Measurements from ENCODE around the gene USP6.
"Not testable (repeated sequence)": the region's sequence is repeated elsewhere in the genome, so short reads cannot be mapped to it uniquely, and the experiment has no call there.

USP6 gene

GRCh38 chr17:5122586-5123342 is 6.9 kb downstream of the USP6 start:
- no peak for DNase-seq

DNA sequence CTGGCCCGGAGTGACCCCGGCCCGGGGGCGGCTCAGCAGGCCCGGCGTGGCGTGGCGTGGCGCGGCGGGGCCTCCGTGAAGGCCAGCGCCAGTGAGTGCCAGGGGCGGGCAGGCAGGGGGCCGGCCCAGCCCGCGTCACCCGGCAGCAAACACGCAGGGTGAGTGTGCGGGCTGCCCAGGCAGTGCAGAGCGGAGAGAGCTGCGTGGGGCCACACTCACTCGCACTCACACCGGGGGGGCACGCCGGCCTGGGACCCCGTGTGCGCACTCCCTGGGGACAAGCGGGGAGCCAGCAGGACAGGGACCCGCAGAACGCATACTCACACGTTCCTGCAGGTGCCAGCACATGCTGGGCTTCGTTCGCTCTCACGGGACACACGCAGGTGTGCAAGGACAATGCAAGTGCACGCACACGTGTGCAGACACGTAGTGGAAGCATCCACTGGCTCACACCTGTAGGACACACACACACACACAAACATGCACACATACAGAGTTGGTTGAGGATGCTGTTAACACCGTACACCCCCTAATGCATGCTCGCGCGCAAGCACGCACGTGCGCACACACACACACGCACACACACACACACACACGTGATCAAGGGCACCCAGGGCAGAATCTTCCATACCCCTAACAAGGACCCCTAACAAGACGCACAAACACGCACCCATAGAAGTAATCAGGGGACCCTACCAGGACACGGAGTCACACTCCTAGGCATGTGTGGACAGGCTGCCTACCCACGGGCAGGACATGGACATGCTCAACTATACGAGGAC is 7.7 kb downstream of the USP6 start:
- no peak for DNase-seq

- DNase-seq = not testable (repeated sequence)
These were observed 8.4 kb downstream of the USP6 start for GRCh38 chr17:5124125-5124760.

DNA sequence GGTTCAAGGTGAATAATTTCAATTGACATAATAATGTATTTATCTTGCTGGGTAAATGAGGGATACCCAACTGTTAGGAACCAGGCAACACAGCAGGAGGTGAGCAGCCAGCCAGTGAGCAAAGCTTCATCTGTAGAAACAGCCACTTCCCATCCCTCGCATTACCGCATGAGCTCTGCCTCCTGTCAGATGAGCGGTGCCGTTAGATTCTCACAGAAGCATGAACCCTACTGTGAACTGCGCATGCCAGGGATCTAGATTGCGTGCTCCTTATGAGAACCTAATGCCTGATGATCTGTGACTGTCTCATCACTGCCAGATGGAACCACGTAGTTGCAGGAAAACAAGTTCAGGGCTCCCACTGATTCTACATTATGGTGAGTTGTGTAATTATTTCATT is 9.1 kb downstream of the USP6 start:
- not testable (repeated sequence) for DNase-seq

DNA sequence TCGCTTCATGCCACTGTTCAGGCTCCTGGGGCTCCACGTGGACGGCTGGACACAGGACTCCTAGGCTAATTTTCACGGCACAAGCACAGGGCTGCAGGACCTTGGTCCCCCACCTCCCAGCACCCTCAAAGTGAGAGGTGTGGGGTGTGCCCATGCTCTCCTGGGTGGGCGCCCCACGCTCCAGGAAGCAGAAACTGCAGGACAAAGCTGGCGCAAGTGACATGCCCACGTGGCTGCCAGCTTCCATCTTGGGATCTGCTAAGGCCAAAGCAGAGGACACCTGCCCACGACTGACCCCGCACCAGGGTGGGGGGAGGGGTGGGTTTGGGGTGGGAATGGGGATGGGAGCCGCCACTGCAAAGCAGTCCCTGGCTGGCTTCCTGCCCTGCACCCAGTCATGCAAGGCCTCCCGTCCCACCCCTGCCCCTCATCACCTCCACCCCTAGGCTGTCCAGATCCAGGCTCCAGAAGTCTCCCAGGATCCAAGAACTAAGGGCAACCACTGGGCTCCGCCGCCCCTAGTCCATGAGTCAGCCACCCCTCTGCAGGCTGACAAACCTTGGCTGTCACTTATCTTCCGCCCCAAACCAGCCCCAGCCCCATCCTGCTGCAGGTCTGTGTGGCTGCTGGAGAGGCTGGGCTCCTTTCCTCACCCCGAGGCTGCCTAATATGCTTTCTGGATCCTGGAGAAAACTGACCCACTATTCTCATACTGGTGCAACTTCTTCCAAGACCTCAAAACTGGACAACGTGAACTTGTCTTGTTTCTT is 11.1 kb downstream of the USP6 start:
- no peak for DNase-seq

DNA sequence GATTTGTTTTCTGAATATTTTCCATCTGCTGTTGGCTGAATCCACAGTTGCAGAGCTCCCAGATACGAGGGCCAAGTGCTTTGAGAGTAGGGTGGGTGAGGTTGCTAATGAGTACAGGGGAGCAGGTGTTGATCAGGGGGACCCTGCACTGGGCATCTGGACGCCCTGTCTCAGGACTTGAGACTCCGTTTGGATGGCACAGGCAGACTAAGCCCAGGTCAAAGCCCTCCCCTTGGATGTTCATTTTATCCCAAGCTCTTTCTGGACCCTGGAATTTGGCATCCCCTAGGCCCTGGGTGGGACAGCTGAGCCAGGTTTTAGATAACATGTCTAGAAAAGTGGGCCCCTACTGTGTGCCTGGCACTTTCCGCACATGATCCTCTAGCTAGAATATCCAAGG is 12.1 kb downstream of the USP6 start:
- no peak for DNase-seq

- not testable (repeated sequence) for DNase-seq
These were observed 12.6 kb downstream of the USP6 start for GRCh38 chr17:5128387-5128786.

- no peak for DNase-seq
These were observed 13.2 kb downstream of the USP6 start for GRCh38 chr17:5128905-5129535.

- DNase-seq = not testable (repeated sequence)
These were observed 13.9 kb downstream of the USP6 start for GRCh38 chr17:5129770-5130169.

DNA sequence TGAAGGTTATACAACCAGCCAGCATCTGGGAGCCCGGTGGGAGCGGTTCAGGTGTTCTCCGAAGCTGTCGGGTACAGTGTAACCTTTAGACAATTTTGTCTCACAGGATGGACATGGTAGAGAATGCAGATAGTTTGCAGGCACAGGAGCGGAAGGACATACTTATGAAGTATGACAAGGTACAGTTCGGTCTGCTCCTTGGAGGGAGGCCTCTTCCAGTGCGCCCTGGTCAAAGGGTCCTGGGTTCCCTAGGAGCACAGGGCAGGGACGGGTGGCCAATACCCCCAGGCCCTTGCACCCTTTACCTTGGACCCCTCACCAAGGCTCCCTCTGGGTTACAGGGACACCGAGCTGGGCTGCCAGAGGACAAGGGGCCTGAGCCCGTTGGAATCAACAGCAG is 14.4 kb downstream of the USP6 start:
- DNase-seq = not testable (repeated sequence)

GRCh38 chr17:5130687-5131086 is 14.9 kb downstream of the USP6 start:
- not testable (repeated sequence) for DNase-seq

DNA sequence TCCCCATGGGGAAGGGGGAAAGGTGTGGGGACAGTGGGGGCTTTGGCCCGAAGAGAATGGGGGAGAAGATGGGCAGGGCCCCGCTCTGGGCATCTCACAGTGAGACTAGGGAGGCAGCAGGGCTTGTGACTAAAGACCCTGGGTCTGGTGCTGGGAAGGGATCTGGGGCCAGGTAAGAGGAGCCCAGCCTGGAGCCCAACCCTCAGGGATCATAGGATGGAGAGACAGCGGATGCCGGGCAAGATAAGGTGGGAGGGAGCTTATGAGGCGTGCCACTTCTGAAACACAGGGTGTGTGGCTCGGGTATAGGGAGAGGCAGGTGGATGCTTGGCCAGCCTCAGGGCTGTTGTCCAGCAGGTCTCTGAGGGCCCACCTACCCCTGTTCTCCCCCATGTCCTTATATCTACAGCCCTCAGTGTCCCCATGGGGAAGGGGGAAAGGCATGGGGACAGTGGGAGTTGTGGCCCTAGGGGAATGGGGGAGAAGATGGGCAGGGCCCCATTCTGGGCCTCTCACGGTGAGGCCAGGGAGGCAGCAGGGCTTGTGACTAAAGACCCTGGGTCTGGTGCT is 15.4 kb downstream of the USP6 start:
- DNase-seq = no peak

DNA sequence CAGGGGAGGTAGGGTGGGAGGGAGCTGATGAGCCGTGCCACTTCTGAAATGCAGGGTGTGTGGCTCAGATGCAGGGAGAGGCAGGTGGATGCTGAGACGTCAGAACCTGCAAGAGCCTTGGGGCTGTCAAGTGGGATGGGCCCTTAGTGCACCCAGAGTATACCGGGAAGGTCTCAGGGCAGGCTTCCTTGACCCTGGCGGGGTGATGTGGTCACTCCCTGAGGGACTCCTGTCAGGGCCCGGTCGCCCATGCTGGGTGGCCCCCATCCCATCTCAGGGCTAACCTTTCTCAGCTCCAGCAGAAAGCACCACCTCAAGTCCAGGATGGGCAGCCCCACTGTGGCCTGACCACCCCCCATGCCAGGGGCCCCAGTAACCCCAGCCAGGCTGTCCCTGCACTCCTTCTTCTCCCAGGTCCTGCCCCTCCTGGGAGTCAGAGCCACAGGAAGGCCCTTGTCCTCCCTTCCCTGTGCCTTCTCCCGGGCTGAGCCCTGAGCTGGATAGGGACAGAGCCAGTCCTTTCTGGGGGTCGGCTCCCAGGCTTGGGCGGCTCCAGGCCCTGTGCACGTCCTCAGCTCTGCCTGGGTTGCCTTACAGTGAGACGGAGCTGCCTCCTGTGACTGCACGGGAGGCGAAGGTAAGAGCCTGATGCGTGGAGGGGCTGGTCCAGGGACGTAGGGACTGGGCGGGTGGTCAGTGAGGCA is 16.1 kb downstream of the USP6 start:
- not testable (repeated sequence) for DNase-seq

- not testable (repeated sequence) for DNase-seq
These were observed 16.8 kb downstream of the USP6 start for GRCh38 chr17:5132503-5133225.

- no peak for DNase-seq
These were observed 17.5 kb downstream of the USP6 start for GRCh38 chr17:5133311-5133710.

- DNase-seq = not testable (repeated sequence)
These were observed 18.1 kb downstream of the USP6 start for GRCh38 chr17:5133961-5134360.

GRCh38 chr17:5134571-5134970 is 18.7 kb downstream of the USP6 start:
- not testable (repeated sequence) for DNase-seq

DNA sequence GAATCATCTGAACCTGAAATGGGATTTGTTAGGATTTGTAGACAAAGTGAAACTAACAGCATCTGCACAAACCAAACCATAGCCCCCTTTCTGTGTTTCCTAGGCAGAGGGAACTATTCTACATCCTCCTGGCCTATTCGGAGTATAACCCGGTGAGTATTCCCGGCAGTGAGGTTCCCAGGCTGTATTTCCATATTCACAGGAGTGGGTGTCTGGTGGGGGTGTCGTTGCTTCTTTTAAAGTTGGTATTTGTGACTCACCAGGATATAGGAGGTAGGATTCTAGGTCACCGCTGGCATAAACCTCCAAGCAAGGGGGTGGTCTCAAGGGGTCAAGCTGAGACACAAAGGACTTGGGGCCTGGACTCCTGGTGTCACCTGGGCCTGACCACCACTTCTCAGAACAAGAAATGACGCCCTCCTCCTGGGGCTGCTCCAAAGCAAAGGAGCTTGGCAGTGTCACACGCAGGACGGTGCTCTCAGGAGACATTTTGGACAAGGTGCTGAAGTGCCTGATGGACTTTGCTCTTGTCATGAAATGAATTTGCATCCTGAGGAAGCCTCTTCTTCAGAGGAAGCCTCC is 19.4 kb downstream of the USP6 start:
- not testable (repeated sequence) for DNase-seq

DNA sequence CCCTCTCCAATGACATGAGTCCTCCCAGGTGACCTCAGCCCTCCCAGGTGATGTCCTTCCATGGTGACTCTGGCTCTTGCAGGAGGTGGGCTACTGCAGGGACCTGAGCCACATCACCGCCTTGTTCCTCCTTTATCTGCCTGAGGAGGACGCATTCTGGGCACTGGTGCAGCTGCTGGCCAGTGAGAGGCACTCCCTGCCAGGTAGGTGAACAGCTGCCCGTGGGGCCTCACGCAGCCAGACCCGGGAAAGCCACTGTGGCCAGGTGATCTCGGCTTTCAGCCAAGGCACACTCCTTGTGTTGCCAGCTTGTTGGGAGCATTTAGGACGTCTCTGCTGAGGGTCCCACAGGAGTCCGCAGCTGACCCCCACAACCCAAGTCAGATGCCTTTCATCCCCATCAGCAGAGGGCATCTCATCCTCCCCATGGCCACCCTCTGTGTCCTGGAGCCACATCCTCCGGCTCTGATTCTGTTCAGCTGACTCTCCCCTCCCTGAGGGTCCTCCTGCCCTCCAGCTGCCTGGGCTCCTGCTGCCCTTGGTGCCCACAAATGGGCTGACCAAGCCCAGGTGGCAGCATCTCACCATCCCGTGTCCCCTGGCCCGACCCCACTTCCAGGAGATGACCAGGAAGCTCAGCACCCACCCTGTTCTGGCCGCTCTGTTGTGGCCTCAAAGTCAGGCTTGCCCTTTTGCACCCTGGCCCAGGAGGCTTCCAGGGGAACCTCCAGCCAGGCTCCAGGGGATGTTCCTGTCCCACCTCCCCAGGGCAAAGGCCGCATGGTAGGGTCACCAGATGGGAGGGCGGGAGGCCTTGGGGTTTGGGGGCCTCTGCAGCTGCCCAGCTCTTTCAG is 20.1 kb downstream of the USP6 start:
- no peak for DNase-seq
